ENCODE results near the gene NTM.

Gene NTM

GRCh38 chr11:131809203-131809918 lies 438.9 kb downstream of the NTM start:
- in situ Hi-C loops (cut with MboI; ENCODE audit: low sequenced_read_pairs): no loop called here

DNA sequence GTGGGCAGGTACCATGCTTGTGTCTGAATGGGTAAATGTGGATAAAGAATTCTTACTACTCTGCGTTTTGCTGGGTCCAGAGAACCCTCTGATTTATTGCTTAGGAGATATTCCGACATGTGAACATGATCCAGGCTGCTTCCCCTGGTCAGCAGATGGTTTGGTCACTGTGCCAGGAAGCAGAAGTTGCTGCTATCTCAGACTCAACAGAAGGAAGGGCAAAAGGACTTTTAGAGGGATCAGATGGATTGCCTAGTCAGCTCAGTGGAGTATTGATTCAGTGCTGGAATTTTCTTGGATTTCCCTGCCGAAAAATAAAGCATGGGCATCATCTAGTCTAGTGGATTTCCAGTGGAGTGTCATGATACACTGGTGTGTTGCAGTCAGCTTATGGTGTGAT lies 440.1 kb downstream of the NTM start:
- in situ Hi-C loops (cut with MboI; ENCODE audit: low sequenced_read_pairs): no loop called here

DNA sequence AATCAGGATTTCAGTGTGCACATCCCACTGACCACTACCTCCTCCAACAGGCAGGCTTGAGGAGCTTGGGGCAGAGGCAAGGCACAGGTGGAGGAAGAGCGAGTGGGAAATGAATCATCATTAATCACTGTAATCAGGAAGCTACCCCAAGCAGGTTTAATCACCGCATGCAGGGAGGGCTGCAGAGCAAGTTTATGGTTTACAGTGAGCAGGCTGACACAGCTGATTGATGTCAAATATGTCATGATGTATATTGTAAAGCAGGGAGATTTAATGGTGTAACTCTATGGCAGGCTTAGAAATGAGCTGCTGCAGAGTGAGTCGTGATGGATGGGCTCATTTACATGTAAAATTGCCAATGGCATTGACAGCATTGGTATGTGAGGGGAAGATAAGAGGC lies 441.0 kb downstream of the NTM start:
- in situ Hi-C loops (cut with MboI; ENCODE audit: low sequenced_read_pairs): no loop called here

DNA sequence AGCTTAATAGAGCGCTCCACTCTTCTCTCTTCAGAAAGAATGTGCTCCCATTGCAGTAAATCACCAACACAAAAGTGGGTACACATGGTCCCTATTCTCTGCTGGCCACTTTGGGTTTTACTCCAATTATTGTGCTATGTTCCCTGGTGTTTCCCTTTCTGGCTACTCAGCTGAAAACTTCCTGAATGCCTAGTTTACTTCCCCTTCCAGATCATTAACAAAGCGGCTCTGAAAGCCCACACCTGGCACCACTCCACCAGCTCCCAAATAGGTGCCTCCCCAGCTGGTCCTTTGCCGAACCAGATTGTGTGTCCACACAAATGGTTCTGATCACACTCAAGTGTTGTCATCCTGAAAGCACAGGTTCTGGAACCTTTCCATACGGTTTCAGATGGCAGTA lies 443.7 kb downstream of the NTM start:
- in situ Hi-C loops (cut with MboI; ENCODE audit: low sequenced_read_pairs): no loop called here

DNA sequence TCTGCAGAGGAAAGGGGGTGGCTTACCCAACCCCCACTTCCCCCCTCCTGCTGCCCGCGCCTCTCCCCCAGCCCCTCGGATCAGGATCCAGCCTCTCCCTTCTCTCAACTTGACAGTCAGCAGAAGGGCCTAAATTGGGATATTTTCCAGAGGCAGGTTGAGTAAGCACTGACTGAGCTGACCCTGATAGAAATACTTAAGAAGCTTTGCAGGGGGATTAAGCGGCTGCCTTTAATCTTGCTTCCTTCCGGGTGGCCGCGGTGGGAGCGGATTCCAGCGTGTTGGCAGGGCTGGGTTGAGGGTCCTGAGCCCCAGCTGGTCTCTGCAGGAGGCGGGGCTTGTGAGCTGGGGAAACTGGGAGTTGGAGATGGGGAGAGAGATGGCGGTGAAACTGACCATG lies 445.2 kb downstream of the NTM start:
- in situ Hi-C loops (cut with MboI; ENCODE audit: low sequenced_read_pairs): no loop called here

DNA sequence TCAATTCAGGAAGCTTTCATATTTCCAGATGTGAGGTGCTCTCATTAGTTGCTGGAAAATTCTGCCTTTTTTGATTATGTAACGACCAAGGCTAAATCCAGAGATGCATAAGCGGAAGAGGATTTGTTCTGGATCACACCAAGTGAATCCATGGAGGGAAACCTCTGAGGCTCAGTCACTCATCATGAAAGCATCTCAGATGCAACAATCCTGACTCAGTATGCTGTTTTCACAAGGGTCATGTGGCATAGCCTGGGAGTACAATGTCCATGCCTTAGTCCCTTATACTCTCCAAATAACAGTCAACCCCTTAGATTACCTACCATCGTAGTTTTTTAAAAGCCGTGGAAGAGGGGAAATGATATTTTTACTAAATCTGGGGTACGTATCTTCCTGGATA lies 445.6 kb downstream of the NTM start:
- in situ Hi-C loops (cut with MboI; ENCODE audit: low sequenced_read_pairs): no loop called here

DNA sequence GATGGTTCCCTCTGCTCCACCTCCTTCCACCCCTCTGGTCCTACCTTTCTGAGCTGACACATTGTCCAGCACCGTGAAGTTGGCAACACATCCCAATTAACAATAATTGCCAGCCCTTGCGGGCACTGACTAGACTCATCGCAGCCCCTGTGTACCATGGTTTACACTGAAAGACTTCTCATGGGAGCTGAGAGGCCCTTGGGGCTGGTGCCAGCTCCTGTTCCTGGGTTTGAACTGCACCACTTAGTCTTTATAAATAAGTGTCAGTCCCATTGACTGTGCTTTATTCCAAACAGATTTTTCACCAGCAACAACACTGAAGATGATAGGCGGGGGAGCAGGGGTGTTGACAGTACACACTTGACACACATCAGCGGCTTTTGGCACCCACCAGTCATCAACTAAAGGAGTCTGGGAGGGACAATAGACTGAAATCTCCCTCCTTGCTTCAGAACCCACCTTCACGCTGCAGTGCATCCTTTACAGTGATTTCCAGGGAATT lies 447.3 kb downstream of the NTM start:
- in situ Hi-C loops (cut with MboI; ENCODE audit: low sequenced_read_pairs): no loop called here

GRCh38 chr11:131819865-131820264 lies 449.4 kb downstream of the NTM start:
- in situ Hi-C loops (cut with MboI; ENCODE audit: low sequenced_read_pairs): no loop called here

DNA sequence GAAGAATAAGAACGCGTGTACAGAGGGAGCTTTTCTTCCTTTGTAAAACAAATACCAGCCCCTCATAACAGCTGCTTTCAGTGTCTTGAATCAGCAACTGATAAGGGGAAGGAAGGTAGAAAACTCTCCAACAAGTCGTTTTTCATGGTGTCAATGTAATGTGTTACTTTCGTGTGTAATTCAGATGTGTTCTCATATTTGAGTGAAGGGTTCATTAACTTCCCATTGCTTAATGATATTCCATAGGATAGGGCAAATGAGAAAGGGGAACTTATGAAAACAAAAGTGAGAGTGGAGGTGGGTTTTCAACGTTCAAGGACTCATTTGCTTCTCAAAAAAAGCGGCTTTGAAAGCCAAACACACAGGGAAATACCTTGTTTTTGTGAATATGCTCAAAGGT lies 452.1 kb downstream of the NTM start:
- in situ Hi-C loops (cut with MboI; ENCODE audit: low sequenced_read_pairs): no loop called here

GRCh38 chr11:131823772-131824171 lies 453.4 kb downstream of the NTM start:
- in situ Hi-C loops (cut with MboI; ENCODE audit: low sequenced_read_pairs): no loop called here

GRCh38 chr11:131824771-131825170 lies 454.4 kb downstream of the NTM start:
- in situ Hi-C loops (cut with MboI; ENCODE audit: low sequenced_read_pairs): no loop called here

DNA sequence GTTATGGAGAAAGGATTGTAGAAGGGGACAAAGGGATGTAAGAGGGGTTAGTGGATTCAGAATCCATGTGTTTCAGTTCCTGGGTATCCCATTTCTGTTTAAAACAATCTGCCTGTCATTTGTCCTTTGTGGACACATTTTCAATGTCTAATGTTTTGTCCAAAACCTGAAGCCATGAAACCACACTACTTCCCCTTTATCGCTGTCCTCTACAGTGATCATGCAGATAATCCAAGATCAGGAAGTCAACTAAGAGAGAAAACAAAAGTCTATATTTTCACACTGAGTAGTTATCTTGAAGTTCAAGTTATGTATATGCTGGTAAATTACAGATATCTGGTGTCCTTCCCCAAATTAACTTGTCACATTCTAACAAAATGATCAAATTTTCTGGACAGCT lies 457.0 kb downstream of the NTM start:
- in situ Hi-C loops (cut with MboI; ENCODE audit: low sequenced_read_pairs): no loop called here

- in situ Hi-C loops (cut with MboI; ENCODE audit: low sequenced_read_pairs): no loop called here
Observed at GRCh38 chr11:131829725-131830124, 459.3 kb downstream of the NTM start.

GRCh38 chr11:131832079-131832478 lies 461.7 kb downstream of the NTM start:
- in situ Hi-C loops (cut with MboI; ENCODE audit: low sequenced_read_pairs): no loop called here

- in situ Hi-C loops (cut with MboI; ENCODE audit: low sequenced_read_pairs): no loop called here
Observed at GRCh38 chr11:131833366-131833765, 463.0 kb downstream of the NTM start.

GRCh38 chr11:131837562-131837961 lies 467.1 kb downstream of the NTM start:
- in situ Hi-C loops (cut with MboI; ENCODE audit: low sequenced_read_pairs): no loop called here

DNA sequence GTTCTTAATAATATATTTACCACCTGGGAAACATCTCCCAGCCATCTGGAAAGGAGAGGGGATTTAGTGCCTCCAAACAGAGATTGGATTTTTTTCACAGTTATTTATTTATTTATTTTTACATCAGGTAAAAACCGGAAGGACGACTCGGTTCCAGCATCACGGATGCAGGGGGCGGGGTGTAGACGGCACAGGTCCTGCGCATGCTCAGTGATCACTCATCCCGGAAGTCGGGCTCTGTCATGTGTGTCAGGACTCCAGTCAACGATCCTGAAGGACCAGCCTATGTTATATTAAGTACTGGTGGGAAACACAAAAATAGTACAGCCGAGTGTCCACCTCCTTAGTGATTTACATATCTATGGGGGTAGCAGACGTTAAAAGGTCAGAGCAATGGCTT lies 467.6 kb downstream of the NTM start:
- in situ Hi-C loops (cut with MboI; ENCODE audit: low sequenced_read_pairs): no loop called here

DNA sequence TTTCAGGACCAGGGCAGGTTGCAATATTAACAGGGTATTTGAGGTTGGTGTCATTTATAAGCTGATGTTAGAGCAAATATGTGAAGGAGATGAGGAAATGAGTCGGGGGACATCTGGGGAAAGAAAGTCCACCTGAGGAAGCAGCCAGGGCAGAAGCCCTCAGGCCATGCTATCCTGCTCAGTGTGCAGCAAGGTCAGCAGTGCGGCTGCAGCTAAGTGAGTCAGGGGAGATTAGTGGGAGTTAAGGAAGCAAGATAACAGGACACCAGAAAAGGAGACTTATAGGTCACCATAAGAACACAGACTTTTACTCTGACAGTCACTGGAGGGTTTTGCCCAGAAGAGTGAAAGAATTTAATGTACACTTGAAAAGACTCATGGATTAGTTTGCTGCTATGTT lies 468.9 kb downstream of the NTM start:
- in situ Hi-C loops (cut with MboI; ENCODE audit: low sequenced_read_pairs): no loop called here

- in situ Hi-C loops (cut with MboI; ENCODE audit: low sequenced_read_pairs): no loop called here
Observed at GRCh38 chr11:131840545-131840944, 470.1 kb downstream of the NTM start.

DNA sequence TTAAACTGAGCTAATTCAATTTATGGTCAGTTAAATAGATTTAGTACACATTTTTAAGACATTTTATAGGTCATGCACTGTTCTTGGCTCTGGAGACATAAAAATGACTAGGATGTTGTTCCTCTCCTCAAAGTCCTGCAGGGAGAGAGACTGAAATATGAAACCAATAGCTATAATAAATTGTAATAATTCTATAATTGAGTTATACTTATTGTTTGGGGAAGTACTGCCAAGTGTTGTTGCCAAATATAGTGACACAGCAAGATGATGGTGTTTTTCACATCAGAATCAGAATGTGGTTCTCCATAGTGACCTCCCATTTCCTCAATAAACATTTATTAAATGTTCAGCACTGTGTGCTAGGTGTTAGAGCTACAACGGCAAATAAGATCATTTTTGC lies 470.6 kb downstream of the NTM start:
- in situ Hi-C loops (cut with MboI; ENCODE audit: low sequenced_read_pairs): no loop called here

DNA sequence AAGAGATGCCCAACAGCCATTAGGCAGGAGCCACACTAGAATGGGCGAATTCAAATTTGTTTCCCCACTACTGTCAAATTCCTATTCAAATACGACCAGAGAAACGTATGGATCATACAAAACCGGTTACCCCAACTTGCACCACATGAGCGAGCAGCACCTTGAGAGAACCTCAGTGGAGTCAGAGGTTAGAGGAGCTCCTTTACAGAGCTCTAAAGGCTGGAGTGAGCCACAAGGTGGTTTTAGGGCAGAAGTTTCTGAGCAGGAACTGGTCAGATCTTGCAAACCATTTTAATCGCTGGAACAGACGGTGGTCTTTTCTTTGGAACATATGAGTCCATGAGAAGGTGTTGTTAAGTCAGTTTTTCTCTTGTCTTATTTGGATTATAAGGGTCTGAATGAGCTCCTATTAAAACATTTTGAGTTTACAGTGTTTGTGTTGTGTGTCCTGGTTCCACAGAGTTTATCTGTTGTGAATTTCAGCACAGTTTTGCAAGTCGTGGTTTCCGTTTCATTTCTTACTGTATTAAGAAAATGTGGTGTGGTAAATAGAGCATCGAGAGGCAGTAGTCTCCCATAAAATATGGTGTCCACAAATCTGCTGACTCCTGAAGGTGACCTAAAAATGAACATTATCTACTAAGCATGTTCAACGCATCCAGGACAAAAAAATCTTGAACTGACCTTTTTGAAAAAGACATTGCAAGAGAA lies 471.7 kb downstream of the NTM start:
- in situ Hi-C loops (cut with MboI; ENCODE audit: low sequenced_read_pairs): no loop called here

GRCh38 chr11:131845255-131845654 lies 474.8 kb downstream of the NTM start:
- in situ Hi-C loops (cut with MboI; ENCODE audit: low sequenced_read_pairs): no loop called here

GRCh38 chr11:131849485-131849884 lies 479.1 kb downstream of the NTM start:
- in situ Hi-C loops (cut with MboI; ENCODE audit: low sequenced_read_pairs): no loop called here
